GM21367 (cell line): Measurements from ENCODE around the gene RPL7L1.

Experiments
- ATAC-seq: cut with Tn5 transposase; IDR thresholded peaks from one replicate; pipeline ENCODE4 v1.9.1; 2021; ENCODE audit not compliant: unreplicated experiment

RPL7L1 gene

GRCh38 chr6:42928986-42929820 lies 49.8 kb downstream of the RPL7L1 start, which contains the start of gene CNPY3:
CNPY3 (plus strand) TSS chr6:42929480; CDS start chr6:42929571, 91 bp downstream.
- peak; percentile 66 for ATAC-seq

- ATAC-seq = peak; percentile 46
Observed at GRCh38 chr6:42929821-42930360, 50.5 kb downstream of the RPL7L1 start.

- no peak for ATAC-seq
Observed at GRCh38 chr6:42932412-42932811, 53.0 kb downstream of the RPL7L1 start.

- no peak for ATAC-seq
Observed at GRCh38 chr6:42933205-42933604, 53.8 kb downstream of the RPL7L1 start.

- no peak for ATAC-seq
Observed at GRCh38 chr6:42935322-42935721, 55.9 kb downstream of the RPL7L1 start.

- ATAC-seq = no peak
Observed at GRCh38 chr6:42936398-42936797, 57.0 kb downstream of the RPL7L1 start.

GRCh38 chr6:42937548-42938427 lies 58.4 kb downstream of the RPL7L1 start:
- ATAC-seq = no peak

- ATAC-seq = no peak
Observed at GRCh38 chr6:42938428-42938796, 59.0 kb downstream of the RPL7L1 start.

- no peak for ATAC-seq
Observed at GRCh38 chr6:42938987-42939809, 59.8 kb downstream of the RPL7L1 start.
